Stimulated activated CD8-positive, alpha-beta memory T cell treated with anti-CD3 and anti-CD28 coated beads, Interleukin-7, amount 100 ng/mL, for 48 hours (primary cell): ENCODE measurements around the gene RASGRP1.

Experiments
- DNase-seq, 2 donors: peaks; one replicate each; pipeline ENCODE4 v3.0.0-alpha.2; 2020; ENCODE audit warnings: low read depth in 1 of 2; ENCODE audit errors: extremely low read depth in 1 of 2

Gene RASGRP1

GRCh38 chr15:38508647-38509046 lies 56.0 kb downstream of the RASGRP1 start:
- no peak for DNase-seq

DNA sequence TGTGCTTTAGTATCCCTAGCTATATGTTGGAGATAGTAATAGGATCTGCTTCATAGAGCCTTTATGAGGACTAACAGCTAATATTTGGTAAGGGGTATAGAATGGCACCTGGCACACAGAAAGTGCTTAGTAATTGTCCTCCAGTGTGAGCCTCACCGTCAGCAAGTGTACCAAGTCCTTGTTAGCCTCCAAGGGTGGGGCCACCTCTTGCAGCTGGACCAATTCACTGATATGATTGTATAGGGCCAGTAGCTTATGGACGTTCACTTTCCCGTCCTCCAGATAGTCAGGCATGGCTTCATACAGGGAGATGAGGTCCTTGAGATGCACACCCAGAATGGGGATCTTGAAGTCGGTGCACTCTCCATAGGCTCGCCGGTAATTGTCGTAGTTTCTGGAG lies 57.0 kb downstream of the RASGRP1 start:
- no peak for DNase-seq

DNA sequence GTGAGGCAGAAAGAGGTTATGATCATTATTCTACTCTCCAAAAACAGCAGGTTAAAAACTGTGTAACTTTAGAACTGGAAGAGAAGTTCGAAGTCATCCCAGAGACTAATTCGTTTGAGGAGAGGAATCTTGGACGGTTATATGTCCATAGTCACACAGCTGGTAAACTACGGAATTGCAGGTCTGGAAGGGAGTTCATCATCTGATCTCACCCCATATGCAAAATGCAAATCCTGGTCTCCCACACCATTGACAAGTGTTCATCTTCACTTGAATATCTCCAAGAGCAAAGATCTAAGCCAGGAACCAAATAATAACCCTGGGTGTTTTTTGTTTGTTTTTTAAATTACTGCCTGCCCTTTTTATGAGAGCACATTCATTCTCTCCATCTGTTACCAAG lies 57.6 kb downstream of the RASGRP1 start:
- no peak for DNase-seq

GRCh38 chr15:38504680-38505467 lies 59.7 kb downstream of the RASGRP1 start:
- no peak for DNase-seq

- DNase-seq = no peak
Measured at GRCh38 chr15:38503496-38503895, 61.1 kb downstream of the RASGRP1 start.

GRCh38 chr15:38499651-38500050 lies 65.0 kb downstream of the RASGRP1 start:
- DNase-seq = no peak

DNA sequence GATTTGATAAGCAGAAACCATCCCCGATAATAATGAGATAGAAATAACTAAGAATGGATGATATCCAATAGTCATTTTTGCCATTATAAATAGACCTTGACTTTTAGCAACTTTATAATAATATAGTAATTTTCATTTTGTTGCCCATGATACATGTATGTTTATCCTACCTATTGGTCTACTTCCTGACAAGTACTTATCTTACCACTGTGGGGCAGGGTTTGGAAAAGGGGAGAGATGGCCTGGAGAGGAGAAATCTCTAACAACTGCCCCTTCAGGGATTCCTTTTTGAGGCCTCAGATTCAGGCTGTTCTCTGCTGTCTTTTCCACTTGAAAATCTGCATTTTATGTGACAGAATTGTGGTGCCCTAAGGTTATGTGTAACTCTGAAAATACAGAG lies 68.5 kb downstream of the RASGRP1 start:
- DNase-seq = no peak

DNA sequence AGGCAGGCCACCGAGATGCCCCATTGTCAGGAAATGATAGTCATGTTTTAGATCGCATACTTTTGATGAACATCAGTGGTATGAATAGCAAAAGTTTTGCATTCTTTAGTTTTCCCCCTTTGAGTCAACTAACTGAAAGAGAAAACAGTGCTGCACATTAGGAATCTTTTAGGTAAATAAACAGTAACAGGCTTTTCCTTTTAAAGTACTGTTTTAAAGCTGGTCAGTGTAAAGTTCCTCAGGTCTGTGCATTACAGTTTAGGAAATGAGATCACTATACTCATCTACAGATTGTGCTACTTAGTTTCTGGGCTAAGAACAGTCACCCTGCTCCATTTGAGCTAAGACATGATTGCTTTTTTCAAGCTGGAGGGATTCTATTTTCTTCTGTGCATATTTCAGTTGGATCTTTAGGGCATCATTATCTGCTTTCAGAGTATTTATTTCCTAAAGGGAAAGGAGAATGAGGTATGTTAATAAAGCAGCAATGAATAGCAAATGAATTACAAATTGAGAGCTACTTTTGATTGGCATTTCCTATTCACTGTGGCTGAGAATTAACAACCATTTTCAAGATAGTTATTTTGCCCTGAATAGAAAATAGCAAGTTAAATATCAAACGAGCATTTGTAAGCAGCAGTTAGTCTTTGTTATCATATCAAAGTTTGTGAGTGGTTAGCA lies 74.2 kb downstream of the RASGRP1 start:
- DNase-seq = no peak

DNA sequence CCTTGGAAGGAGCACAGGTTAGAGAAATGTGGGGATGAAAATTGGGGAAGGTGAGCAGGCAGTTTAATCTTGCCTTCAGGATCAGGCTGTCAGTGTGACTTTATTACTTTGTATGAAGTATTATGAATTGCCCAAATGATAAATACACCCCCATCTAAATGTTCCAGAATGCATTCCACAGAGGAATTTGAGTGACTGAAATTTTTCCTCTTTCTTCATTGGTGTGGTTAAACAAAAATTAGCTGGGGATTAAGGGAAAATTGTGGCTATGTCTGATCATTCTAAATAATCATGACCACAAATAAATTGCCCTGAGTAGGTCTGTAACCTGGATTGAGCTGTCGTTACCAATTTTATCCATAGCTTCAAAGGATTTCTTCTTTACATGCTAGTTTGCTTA lies 77.2 kb downstream of the RASGRP1 start:
- DNase-seq = no peak

DNA sequence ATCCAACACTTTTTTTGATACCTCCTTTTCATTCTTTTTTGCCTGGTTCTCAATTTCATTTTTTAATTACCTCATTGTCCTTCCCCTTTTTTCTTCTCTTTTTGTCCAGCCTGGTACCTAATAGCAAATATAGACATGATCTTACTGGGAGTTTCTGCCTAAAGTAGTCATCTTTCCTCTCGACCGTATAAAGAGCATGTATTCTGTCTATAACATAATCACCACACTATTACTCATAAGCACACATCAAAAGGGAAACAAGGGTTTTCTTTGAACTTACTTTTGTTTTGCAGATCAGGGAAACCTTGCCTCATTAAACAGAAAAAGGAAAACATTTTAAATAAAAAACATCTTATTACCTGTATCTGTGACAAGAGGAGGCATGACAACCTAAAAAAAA lies 77.7 kb downstream of the RASGRP1 start:
- DNase-seq = no peak

DNA sequence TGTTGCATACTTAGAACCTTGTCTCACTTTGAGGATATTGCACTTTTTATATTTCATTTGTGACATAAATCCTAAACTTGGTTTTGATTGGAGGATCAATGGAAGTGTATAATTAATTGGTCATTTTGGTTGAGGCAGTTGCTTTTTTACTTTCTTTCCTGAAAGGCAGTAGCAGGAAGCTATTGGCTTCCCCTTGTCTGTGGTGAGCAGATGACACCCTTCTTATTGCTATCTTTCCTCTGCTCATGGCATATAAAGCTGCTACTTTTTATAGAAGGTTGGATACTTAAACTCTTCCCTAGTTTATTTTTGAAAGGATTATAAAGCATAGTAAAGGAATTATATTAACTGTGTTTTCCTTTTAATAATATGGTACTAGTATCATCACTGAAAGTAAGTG lies 82.0 kb downstream of the RASGRP1 start:
- no peak for DNase-seq

- DNase-seq = no peak
Measured at GRCh38 chr15:38481761-38482160, 82.9 kb downstream of the RASGRP1 start.

DNA sequence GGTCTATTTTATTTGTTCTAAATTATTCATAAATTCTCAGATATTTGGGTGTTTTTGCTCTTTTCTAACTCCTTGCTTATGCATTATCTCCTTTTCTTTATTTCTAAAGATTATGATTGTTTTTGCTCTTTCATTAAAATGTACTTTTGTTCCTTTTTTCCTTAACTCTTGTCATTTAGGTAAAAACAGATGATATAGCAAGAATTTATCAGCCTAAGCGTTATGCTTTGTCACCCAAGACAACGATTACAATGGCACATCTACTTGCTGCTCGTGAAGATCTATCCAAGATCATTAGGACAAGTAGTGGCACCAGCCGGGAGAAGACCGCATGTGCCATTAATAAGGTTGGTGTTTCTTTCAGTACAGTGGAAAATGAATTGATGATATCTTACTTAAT lies 83.5 kb downstream of the RASGRP1 start:
- DNase-seq = no peak

GRCh38 chr15:38479756-38480155 lies 84.9 kb downstream of the RASGRP1 start:
- no peak for DNase-seq

DNA sequence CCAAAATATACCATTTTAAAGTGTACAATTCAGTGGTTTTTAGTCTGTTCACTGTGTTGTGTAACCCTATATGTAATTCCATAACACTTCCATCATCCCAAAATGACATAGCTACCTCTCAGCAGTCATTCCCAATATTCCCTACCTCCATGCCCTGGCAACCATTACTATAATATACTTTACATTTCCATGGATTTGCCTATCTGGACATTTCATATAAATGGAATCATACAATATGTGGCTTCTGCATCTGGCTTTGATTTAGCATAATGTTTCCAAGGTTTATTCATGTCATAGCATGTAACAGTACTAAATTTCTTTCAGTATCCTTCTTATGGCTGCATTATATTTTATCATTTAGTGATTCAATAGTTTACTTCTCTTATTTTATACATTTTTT lies 85.3 kb downstream of the RASGRP1 start:
- DNase-seq = no peak

- DNase-seq = no peak
Measured at GRCh38 chr15:38477637-38478036, 87.0 kb downstream of the RASGRP1 start.

DNA sequence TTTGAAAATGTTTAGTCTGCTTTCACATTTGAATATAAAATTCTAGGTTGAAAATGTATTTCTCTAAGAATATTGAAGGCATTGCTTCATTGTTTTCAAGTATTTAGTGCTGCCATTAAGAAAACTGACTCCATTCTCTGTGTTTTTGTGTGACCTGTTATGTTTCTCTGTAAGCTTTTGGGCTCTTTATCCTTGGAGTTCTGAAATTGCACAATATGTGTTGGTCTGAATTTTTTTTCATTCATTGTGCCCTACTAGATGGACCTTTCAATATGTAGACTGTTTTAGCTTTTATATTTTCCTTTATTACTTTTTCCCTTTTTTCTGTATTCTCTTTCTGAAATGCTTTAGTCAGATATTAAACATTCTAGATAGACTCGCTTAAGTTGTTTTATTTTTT lies 88.5 kb downstream of the RASGRP1 start:
- no peak for DNase-seq

GRCh38 chr15:38475361-38475760 lies 89.3 kb downstream of the RASGRP1 start:
- DNase-seq = no peak

- no peak for DNase-seq
Measured at GRCh38 chr15:38474155-38474757, 90.4 kb downstream of the RASGRP1 start.

- DNase-seq = no peak
Measured at GRCh38 chr15:38471974-38472373, 92.6 kb downstream of the RASGRP1 start.

DNA sequence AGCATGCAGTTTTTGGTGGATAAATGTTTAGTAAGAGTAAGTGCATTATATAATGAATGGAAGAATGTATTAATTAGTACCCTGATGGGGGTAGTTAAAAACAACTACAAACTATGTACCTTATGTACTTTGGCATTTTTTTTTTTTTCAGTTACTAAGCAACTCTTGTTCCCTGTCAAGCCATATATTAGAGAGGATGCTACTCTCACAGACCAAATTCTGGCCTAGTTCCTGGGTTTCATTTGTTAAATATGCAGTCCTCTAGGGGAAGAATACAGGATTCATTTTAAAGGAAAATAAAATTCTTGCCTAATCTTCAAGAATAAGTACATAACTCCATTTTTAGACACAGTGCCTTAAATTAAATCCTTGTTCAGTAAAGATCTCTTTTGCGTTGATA lies 93.8 kb downstream of the RASGRP1 start:
- no peak for DNase-seq

- DNase-seq = no peak
Measured at GRCh38 chr15:38464675-38465074, 99.9 kb downstream of the RASGRP1 start.
